HFFc6 (cell line): ENCODE measurements around the gene INPP4B. TPM values are rescaled to one million over a fixed set of nuclear protein-coding genes. Genes with fewer than 3 reads are reported as not detected.

Experiments
- DNase-seq: peaks from one replicate; pipeline ENCODE4 v3.0.0-alpha.2; 2018
- H3K27ac Mint-ChIP-seq: 2 replicates; pipeline ENCODE4 v1.8.0; 2020; ENCODE audit warnings: mild to moderate bottlenecking, mixed read lengths
- H3K27me3 Mint-ChIP-seq: 2 replicates; pipeline ENCODE4 v1.8.0; 2021; ENCODE audit warnings: mild to moderate bottlenecking, moderate library complexity, mixed read lengths; ENCODE audit not compliant: insufficient read depth
- H3K36me3 Mint-ChIP-seq: 2 replicates; pipeline ENCODE4 v1.8.0; 2021; ENCODE audit warnings: low read depth, mixed read lengths
- H3K4me1 Mint-ChIP-seq: 2 replicates; pipeline ENCODE4 v1.8.0; 2020; ENCODE audit warnings: low read depth, mixed read lengths
- H3K4me3 Mint-ChIP-seq: 2 replicates; pipeline ENCODE4 v1.8.0; 2020; ENCODE audit warnings: mild to moderate bottlenecking, moderate library complexity, mixed read lengths
- H3K9me3 Mint-ChIP-seq: 2 replicates; pipeline ENCODE4 v1.8.0; 2020; ENCODE audit warnings: mild to moderate bottlenecking, mixed read lengths
- CTCF ChIP-seq: fragments of 200-600 bp; sonication (generic); IDR thresholded peaks from 2 replicates; pipeline ENCODE4 v1.5.0; 2021; ENCODE audit warnings: antibody characterized with exemption, mild to moderate bottlenecking
- total RNA-seq, 6 experiments: library from RNA; stranded (reverse); fragmentation: NEBNext Ultra II Directional; extraction: Animal tissue kit (Norgen Biotek cat#: 25700); gene quantifications; 2 replicates in 1 of 6; 3 replicates in 5 of 6; pipeline ENCODE4 v1.2.3, GENCODE V29; 2021

Gene INPP4B
- total RNA-seq, 6 experiments from 2014 or later = 36.1 to 48.9 (median 40.1) TPM

- H3K27ac Mint-ChIP-seq = no peak overlapping the region; the same call in 1 of the 2 replicates
- peaks cover 50% of the 10 kb centered on the region for H3K36me3 Mint-ChIP-seq
- no peak for TF ChIP-seq CTCF
- H3K9me3 Mint-ChIP-seq = no peaks in the 10 kb centered on the region
- no peak overlapping the region for H3K4me3 Mint-ChIP-seq
- no peaks in the 10 kb centered on the region for H3K27me3 Mint-ChIP-seq
- no peak for DNase-seq
- H3K4me1 Mint-ChIP-seq = peaks cover 62% of the 10 kb centered on the region
Observed at GRCh38 chr4:142272452-142272851, 573.6 kb downstream of the INPP4B start.

DNA sequence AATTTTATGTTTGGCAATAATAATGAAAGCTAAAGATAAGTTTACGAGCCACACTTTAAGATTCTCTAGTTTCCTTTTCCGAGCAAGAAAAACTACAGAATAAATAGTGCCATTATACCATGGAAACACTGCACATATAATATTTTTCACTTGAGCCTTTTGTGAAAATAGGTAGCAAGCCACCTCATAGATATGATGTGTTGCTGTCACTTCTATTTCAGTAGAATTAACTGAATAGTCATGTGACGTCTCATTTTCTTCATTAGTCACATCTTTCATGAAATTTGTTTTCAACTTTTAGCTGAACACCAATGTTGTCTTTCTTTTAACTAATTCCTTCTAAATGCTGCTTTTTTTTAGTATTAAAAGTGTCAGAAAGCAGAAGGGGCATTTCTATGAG lies 574.3 kb downstream of the INPP4B start:
- no peak overlapping the region for H3K4me3 Mint-ChIP-seq
- no peak for DNase-seq
- no peaks in the 10 kb centered on the region for H3K27me3 Mint-ChIP-seq
- no peak overlapping the region for H3K27ac Mint-ChIP-seq
- H3K4me1 Mint-ChIP-seq = peaks cover 62% of the 10 kb centered on the region
- TF ChIP-seq CTCF = no peak
- H3K9me3 Mint-ChIP-seq = no peaks in the 10 kb centered on the region
- peaks cover 51% of the 10 kb centered on the region for H3K36me3 Mint-ChIP-seq

DNA sequence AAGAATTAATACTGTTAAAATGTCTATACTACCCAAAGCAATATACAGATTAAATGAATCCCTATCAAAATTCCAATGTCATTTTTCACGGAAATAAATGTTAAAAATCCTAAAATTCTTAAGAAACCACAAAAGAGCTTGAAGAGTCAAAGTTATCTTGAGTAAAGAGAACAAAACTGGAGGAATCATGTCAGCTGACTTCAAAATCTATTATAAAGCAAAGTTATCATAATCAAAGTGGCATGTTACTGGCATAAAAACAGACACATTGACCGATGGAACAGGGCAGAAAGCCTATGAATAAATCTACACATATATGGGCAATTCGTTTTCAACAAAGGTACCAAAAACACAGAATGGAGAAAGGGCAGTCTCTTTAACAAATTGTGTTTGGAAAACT lies 579.0 kb downstream of the INPP4B start:
- DNase-seq = no peak
- Mint-ChIP-seq H3K36me3 (peaks cover 58% of the 10 kb centered on the region), H3K27me3 (peaks cover 2% of the 10 kb centered on the region; the same call in 1 of the 2 replicates), H3K9me3 (no peaks in the 10 kb centered on the region), H3K4me1 (peaks cover 63% of the 10 kb centered on the region), H3K27ac (peak overlapping the region; percentile 30; the same call in 1 of the 2 replicates), H3K4me3 (no peak overlapping the region)
- no peak for TF ChIP-seq CTCF

- peak overlapping the region; percentile 71 for H3K4me3 Mint-ChIP-seq
- H3K36me3 Mint-ChIP-seq = peaks cover 52% of the 10 kb centered on the region
- TF ChIP-seq CTCF = no peak
- DNase-seq = no peak
- no peaks in the 10 kb centered on the region for H3K9me3 Mint-ChIP-seq
- peaks cover 75% of the 10 kb centered on the region for H3K4me1 Mint-ChIP-seq
- H3K27ac Mint-ChIP-seq = peak overlapping the region; percentile 96
- H3K27me3 Mint-ChIP-seq = peaks cover 2% of the 10 kb centered on the region; the same call in 1 of the 2 replicates
Observed at GRCh38 chr4:142265946-142266345, 580.2 kb downstream of the INPP4B start.

DNA sequence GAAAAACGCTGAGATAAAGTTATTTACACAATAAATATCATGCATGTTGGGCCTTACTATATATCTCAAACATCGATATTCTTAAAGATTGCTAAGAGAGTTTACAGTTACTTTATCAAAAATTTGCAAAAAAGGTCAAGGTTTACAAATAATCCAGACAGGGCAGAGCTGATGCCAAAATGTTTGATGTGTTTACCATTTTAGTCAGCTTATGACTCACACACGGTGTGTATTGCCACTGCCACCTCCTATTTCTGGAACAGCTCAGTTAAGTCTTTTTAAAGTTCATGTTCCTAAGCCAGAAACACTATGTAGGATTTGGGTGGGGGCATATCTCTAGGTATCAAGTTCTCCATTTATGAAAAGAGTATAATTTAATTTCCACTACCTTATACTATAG lies 580.6 kb downstream of the INPP4B start:
- H3K4me1 Mint-ChIP-seq = peaks cover 74% of the 10 kb centered on the region
- peak overlapping the region; percentile 71 for H3K4me3 Mint-ChIP-seq
- peaks cover 48% of the 10 kb centered on the region for H3K36me3 Mint-ChIP-seq
- no peaks in the 10 kb centered on the region for H3K9me3 Mint-ChIP-seq
- H3K27ac Mint-ChIP-seq = peak overlapping the region; percentile 96
- H3K27me3 Mint-ChIP-seq = peaks cover 2% of the 10 kb centered on the region; the same call in 1 of the 2 replicates
- TF ChIP-seq CTCF = no peak
- DNase-seq = peak; percentile 47

DNA sequence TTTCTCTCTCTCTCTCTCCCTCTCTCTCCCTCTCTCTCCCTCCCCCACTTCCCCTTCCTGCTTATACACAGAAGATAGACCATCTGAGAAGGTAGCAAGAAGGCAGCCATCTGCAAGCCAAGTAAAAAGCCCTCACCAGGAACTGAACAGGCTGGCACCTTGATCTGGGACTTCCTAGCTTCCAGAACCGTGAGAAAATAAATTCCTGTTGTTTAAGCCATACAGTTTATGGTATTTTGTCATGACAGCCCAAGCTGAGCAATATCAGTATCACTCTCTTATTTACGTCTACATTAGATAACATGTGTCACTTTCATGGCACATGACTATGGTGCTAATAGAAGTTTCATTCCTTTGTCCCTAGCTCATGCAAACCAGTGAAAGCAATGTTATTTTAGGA lies 581.1 kb downstream of the INPP4B start:
- no peak for TF ChIP-seq CTCF
- Mint-ChIP-seq H3K27me3 (peaks cover 2% of the 10 kb centered on the region; the same call in 1 of the 2 replicates), H3K4me3 (peak overlapping the region; percentile 71), H3K36me3 (peaks cover 47% of the 10 kb centered on the region), H3K9me3 (no peaks in the 10 kb centered on the region), H3K27ac (peak overlapping the region; percentile 96), H3K4me1 (peaks cover 71% of the 10 kb centered on the region)
- peak; percentile 72 for DNase-seq
